Rectal smooth muscle tissue (tissue), 1 donor: ENCODE measurements around the gene NAT16.

Experiments
- H3K27ac ChIP-seq: one replicate; pipeline ENCODE4 v1.7.0; 2013; ENCODE audit warnings: low read depth, low read length, inconsistent platforms
- H3K27me3 ChIP-seq: one replicate; pipeline ENCODE4 v1.7.0; 2013; ENCODE audit warnings: low read length; ENCODE audit not compliant: control insufficient read depth, insufficient read depth
- H3K36me3 ChIP-seq: one replicate; pipeline ENCODE4 v1.7.0; 2013; ENCODE audit warnings: low read length; ENCODE audit not compliant: control insufficient read depth, insufficient read depth
- H3K4me1 ChIP-seq: one replicate; pipeline ENCODE4 v1.7.0; 2013; ENCODE audit warnings: low read length; ENCODE audit not compliant: control insufficient read depth, insufficient read depth
- H3K4me3 ChIP-seq: one replicate; pipeline ENCODE4 v1.7.0; 2013; ENCODE audit warnings: low read length
- H3K9ac ChIP-seq: one replicate; pipeline ENCODE4 v1.7.0; 2013; ENCODE audit warnings: low read length

The NAT16 gene

GRCh38 chr7:101173752-101174244, 6.3 kb downstream of the NAT16 start:
- H3K4me1 ChIP-seq = peaks cover 2% of the 10 kb centered on the region
- peaks cover 69% of the 10 kb centered on the region for H3K27me3 ChIP-seq
- H3K4me3 ChIP-seq = no peak overlapping the region
- no peak overlapping the region for H3K27ac ChIP-seq
- H3K9ac ChIP-seq = no peak overlapping the region
- no peaks in the 10 kb centered on the region for H3K36me3 ChIP-seq

- H3K27ac ChIP-seq = no peak overlapping the region
- no peak overlapping the region for H3K9ac ChIP-seq
- no peaks in the 10 kb centered on the region for H3K36me3 ChIP-seq
- peaks cover 2% of the 10 kb centered on the region for H3K4me1 ChIP-seq
- H3K4me3 ChIP-seq = no peak overlapping the region
- H3K27me3 ChIP-seq = peaks cover 70% of the 10 kb centered on the region
Measured at GRCh38 chr7:101172854-101173751, 7.0 kb downstream of the NAT16 start.

GRCh38 chr7:101172005-101172853, 7.9 kb downstream of the NAT16 start:
- peaks cover 2% of the 10 kb centered on the region for H3K4me1 ChIP-seq
- H3K36me3 ChIP-seq = no peaks in the 10 kb centered on the region
- peak overlapping the region; percentile 22 for H3K4me3 ChIP-seq
- no peak overlapping the region for H3K9ac ChIP-seq
- peaks cover 71% of the 10 kb centered on the region for H3K27me3 ChIP-seq
- H3K27ac ChIP-seq = no peak overlapping the region

GRCh38 chr7:101171442-101171837, 8.7 kb downstream of the NAT16 start:
- Histone ChIP-seq H3K4me3 (no peak overlapping the region), H3K36me3 (no peaks in the 10 kb centered on the region), H3K27me3 (peaks cover 76% of the 10 kb centered on the region), H3K4me1 (peaks cover 2% of the 10 kb centered on the region), H3K27ac (no peak overlapping the region), H3K9ac (no peak overlapping the region)

GRCh38 chr7:101170617-101171441, 9.3 kb downstream of the NAT16 start:
- H3K4me3 ChIP-seq = no peak overlapping the region
- peaks cover 76% of the 10 kb centered on the region for H3K27me3 ChIP-seq
- no peaks in the 10 kb centered on the region for H3K36me3 ChIP-seq
- no peak overlapping the region for H3K9ac ChIP-seq
- H3K4me1 ChIP-seq = peaks cover 2% of the 10 kb centered on the region
- H3K27ac ChIP-seq = no peak overlapping the region

GRCh38 chr7:101169838-101170551, 10.1 kb downstream of the NAT16 start:
- Histone ChIP-seq H3K4me1 (peaks cover 5% of the 10 kb centered on the region), H3K4me3 (no peak overlapping the region), H3K9ac (no peak overlapping the region), H3K27me3 (peaks cover 75% of the 10 kb centered on the region), H3K36me3 (no peaks in the 10 kb centered on the region), H3K27ac (no peak overlapping the region)

- H3K9ac ChIP-seq = no peak overlapping the region
- H3K27ac ChIP-seq = no peak overlapping the region
- no peaks in the 10 kb centered on the region for H3K36me3 ChIP-seq
- H3K4me3 ChIP-seq = no peak overlapping the region
- peaks cover 81% of the 10 kb centered on the region for H3K27me3 ChIP-seq
- peaks cover 5% of the 10 kb centered on the region for H3K4me1 ChIP-seq
Measured at GRCh38 chr7:101169110-101169837, 10.8 kb downstream of the NAT16 start.

DNA sequence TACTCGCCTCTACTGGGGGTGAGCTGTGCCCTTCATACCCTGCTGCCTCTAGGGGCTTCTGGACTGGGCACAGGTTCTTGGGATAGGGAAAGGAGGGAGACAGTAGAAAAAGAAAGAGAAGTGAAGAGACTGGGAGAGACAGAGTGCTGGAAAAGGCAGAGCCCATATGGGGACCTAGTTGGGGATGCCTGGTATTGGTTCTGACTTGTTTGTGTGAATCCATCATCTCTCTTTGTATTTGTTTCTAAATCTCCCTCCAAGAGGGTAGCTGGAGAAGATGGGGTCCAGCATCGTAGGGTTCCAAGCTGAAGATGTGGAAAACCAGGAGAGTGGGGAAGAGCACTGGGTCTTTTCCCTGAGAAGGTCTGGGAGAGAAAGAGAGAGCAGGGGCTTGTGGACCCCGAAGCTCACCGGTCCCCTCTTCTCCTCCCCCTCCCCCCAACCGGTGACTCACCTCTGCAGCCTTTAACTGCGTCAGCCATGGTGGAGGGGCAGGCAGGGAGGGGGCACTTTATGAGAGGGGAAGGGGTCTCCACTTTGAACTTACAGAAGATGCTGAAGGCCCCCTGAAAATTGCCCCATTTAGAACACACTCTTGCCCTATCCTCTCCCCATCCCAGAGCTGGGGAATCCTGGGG, 11.6 kb downstream of the NAT16 start:
- Histone ChIP-seq H3K27ac (no peak overlapping the region), H3K27me3 (peaks cover 80% of the 10 kb centered on the region), H3K36me3 (no peaks in the 10 kb centered on the region), H3K9ac (no peak overlapping the region), H3K4me3 (no peak overlapping the region), H3K4me1 (peaks cover 5% of the 10 kb centered on the region)

DNA sequence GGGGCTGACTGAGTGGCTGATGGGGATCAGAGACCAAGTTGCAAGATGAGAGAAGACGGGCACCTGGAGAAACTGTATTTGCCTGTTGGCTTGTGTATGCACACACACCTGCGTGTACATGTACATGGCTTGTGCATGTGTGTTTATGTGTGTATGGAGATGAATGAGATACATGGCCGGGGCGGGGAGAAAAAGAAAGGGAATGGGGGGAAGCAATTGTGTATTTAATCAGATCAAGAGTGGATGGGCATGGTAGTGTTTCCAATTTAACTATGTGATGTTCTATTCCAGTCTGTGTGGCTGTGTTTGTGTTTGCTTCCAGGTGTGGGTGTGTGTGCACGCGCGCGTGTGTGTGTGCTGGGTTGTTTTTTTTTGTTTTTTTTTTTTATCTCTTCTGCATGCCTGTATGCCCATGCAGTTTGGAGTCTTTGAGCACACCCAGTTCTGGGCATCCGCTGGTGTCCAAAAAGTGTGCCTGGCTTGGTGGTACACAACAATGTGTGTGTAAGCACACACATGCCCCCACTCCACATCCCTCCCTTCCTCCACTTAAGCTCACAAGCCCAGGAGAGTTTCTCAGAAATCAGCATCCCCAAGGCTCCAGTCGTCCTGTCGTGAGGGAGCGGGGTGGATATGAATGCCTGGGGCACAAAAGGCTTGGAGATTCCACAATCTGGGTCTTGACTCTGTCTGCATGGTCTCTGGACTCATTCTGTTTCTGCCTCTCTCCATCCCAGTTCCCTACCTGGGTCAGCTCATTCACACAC, 12.3 kb downstream of the NAT16 start:
- Histone ChIP-seq H3K4me3 (no peak overlapping the region), H3K4me1 (peaks cover 2% of the 10 kb centered on the region), H3K9ac (no peak overlapping the region), H3K27ac (no peak overlapping the region), H3K27me3 (peaks cover 76% of the 10 kb centered on the region), H3K36me3 (no peaks in the 10 kb centered on the region)

- no peak overlapping the region for H3K9ac ChIP-seq
- H3K36me3 ChIP-seq = no peaks in the 10 kb centered on the region
- no peak overlapping the region for H3K27ac ChIP-seq
- H3K4me3 ChIP-seq = no peak overlapping the region
- peaks cover 71% of the 10 kb centered on the region for H3K27me3 ChIP-seq
- peaks cover 2% of the 10 kb centered on the region for H3K4me1 ChIP-seq
Measured at GRCh38 chr7:101166909-101167644, 13.0 kb downstream of the NAT16 start.
